H1 (cell line): Measurements from ENCODE around the gene IFNA13. TPM values are rescaled to one million over a fixed set of nuclear protein-coding genes. Genes with fewer than 3 reads are reported as not detected.

Experiments
- CTCF ChIA-PET: fragments of 300-600 bp; sonication (Branson Sonifier 250); formaldehyde crosslinking; loops from one replicate; lab custom pipeline; 2021; ENCODE audit not compliant: partially characterized antibody; lab: Charles Lee
- POLR2A ChIA-PET: fragments of 300-600 bp; sonication (Branson Sonifier 250); formaldehyde crosslinking; loops from one replicate; lab custom pipeline; 2021; ENCODE audit warnings: inconsistent platforms; ENCODE audit not compliant: partially characterized antibody; lab: Charles Lee
- DNase-seq, 2 experiments: peaks; one replicate each; pipeline versions ENCODE4 v3.0.0 to v3.0.0-alpha.2; 2010 to 2022; ENCODE audit warnings: low spot score in 2 of 2, low read depth in 1 of 2, mixed read lengths in 1 of 2
- FAIRE-seq: peaks from 2 replicates; lab custom pipeline; 2011; peaks lifted over from hg19 to GRCh38; lab: Jason Lieb, UNC
- H2AFZ ChIP-seq: 2 replicates; pipeline ENCODE4 v1.8.1; 2012; ENCODE audit warnings: low read length, inconsistent platforms
- H2AK5ac ChIP-seq: 2 replicates; pipeline ENCODE4 v1.6.1; 2013; ENCODE audit warnings: low read depth, low read length
- H2BK120ac ChIP-seq: replicated peaks from 2 replicates; pipeline ENCODE3; 2013; ENCODE audit warnings: low read depth, low read length, inconsistent platforms
- H2BK12ac ChIP-seq: 2 replicates; pipeline ENCODE4 v1.6.1; 2013; ENCODE audit warnings: low read depth, low read length
- H2BK15ac ChIP-seq: 2 replicates; pipeline ENCODE4 v1.6.1; 2013; ENCODE audit warnings: low read length
- H2BK20ac ChIP-seq: 2 replicates; pipeline ENCODE4 v1.6.1; 2013; ENCODE audit warnings: low read length
- H2BK5ac ChIP-seq: 2 replicates; pipeline ENCODE4 v1.6.1; 2013; ENCODE audit warnings: low read depth, low read length
- H3K14ac ChIP-seq: 2 replicates; pipeline ENCODE4 v1.6.1; 2013; ENCODE audit warnings: inconsistent platforms; ENCODE audit not compliant: insufficient read length
- H3K18ac ChIP-seq: 2 replicates; pipeline ENCODE4 v1.6.1; 2013; ENCODE audit warnings: low read length; ENCODE audit errors: extremely low read depth
- H3K23ac ChIP-seq: 2 replicates; pipeline ENCODE4 v1.6.1; 2013; ENCODE audit warnings: inconsistent platforms; ENCODE audit not compliant: insufficient read length
- H3K23me2 ChIP-seq: 2 replicates; pipeline ENCODE4 v1.6.1; 2013; ENCODE audit warnings: low read depth, low read length
- H3K27ac ChIP-seq: 2 replicates; pipeline ENCODE4 v1.6.1; 2011; ENCODE audit warnings: low read depth, low read length, inconsistent platforms
- H3K27me3 ChIP-seq, 4 experiments: replicated peaks in 1 of 4; 1 replicate in 1 of 4; 2 replicates in 3 of 4; pipeline versions ENCODE4 v1.6.1 to v1.8.1; 2011 to 2013; ENCODE audit warnings: low read length in 3 of 4, mild to moderate bottlenecking in 3 of 4, inconsistent platforms in 2 of 4, mixed read lengths in 2 of 4, moderate library complexity in 1 of 4; ENCODE audit not compliant: control insufficient read depth in 3 of 4, insufficient read depth in 3 of 4; ENCODE audit errors: extremely low read depth in 1 of 4
- H3K36me3 ChIP-seq, 4 experiments: 2 replicates each; pipeline versions ENCODE4 v1.6.1 to v1.8.1; 2011 to 2013; ENCODE audit warnings: mild to moderate bottlenecking in 4 of 4, low read length in 3 of 4, moderate library complexity in 2 of 4, control low read depth in 1 of 4, inconsistent platforms in 1 of 4; ENCODE audit not compliant: insufficient read depth in 4 of 4, control insufficient read depth in 2 of 4
- H3K4ac ChIP-seq: replicated peaks from 2 replicates; pipeline ENCODE3; 2013; ENCODE audit warnings: low read length, low read depth, mixed read lengths, inconsistent platforms; ENCODE audit not compliant: insufficient read length
- H3K4me1 ChIP-seq, 4 experiments: replicated peaks in 1 of 4; 1 replicate in 1 of 4; 2 replicates in 3 of 4; pipeline versions ENCODE4 v1.6.1 to v1.8.1; 2011 to 2013; ENCODE audit warnings: low read length in 3 of 4, inconsistent platforms in 2 of 4, mixed read lengths in 1 of 4; ENCODE audit not compliant: insufficient read depth in 4 of 4, control insufficient read depth in 3 of 4
- H3K4me2 ChIP-seq, 2 experiments: 2 replicates each; pipeline versions ENCODE4 v1.6.1 to v1.8.1; 2011 to 2013; ENCODE audit warnings: low read depth in 2 of 2, low read length in 2 of 2, control low read depth in 1 of 2, inconsistent platforms in 1 of 2, mild to moderate bottlenecking in 1 of 2; ENCODE audit not compliant: insufficient read depth in 1 of 2
- H3K4me3 ChIP-seq, 4 experiments: fragments of 200-600, 300-600 bp in 1 of 4; sonication (generic), shearing (Covaris generic), sonication (Bioruptor Twin) in 1 of 4; 2 replicates each; pipeline versions ENCODE4 v1.5.1 to v1.8.1; 2011 to 2016; ENCODE audit warnings: low read length in 4 of 4, low read depth in 3 of 4, control low read depth in 2 of 4, inconsistent platforms in 2 of 4, mild to moderate bottlenecking in 2 of 4, mixed read lengths in 1 of 4, moderate library complexity in 1 of 4; ENCODE audit not compliant: insufficient read depth in 2 of 4; ENCODE audit errors: extremely low read depth in 1 of 4
- H3K56ac ChIP-seq: replicated peaks from 2 replicates; pipeline ENCODE3; 2013; ENCODE audit warnings: low read depth, mild to moderate bottlenecking, mixed read lengths, low read length, inconsistent platforms; ENCODE audit not compliant: insufficient read length
- H3K79me1 ChIP-seq: 2 replicates; pipeline ENCODE4 v1.6.1; 2013; ENCODE audit warnings: low read depth, low read length, control low read depth
- H3K79me2 ChIP-seq, 2 experiments: 2 replicates each; pipeline versions ENCODE4 v1.6.1 to v1.8.1; 2012 to 2013; ENCODE audit warnings: low read length in 2 of 2, mild to moderate bottlenecking in 2 of 2, inconsistent platforms in 1 of 2; ENCODE audit not compliant: insufficient read depth in 2 of 2, control insufficient read depth in 1 of 2
- H3K9ac ChIP-seq, 4 experiments: replicated peaks in 1 of 4; 1 replicate in 1 of 4; 2 replicates in 3 of 4; pipeline versions ENCODE4 v1.6.1 to v1.8.1; 2011 to 2013; ENCODE audit warnings: low read depth in 3 of 4, low read length in 3 of 4, control low read depth in 2 of 4, mild to moderate bottlenecking in 2 of 4, moderate library complexity in 2 of 4, inconsistent platforms in 1 of 4; ENCODE audit errors: extremely low read depth in 1 of 4
- H3K9me3 ChIP-seq, 2 experiments: 2 replicates each; pipeline versions ENCODE4 v1.6.1 to v1.8.1; 2012 to 2013; ENCODE audit warnings: mild to moderate bottlenecking in 2 of 2, moderate library complexity in 2 of 2, control low read depth in 1 of 2, inconsistent platforms in 1 of 2, low read depth in 1 of 2, low read length in 1 of 2, mixed read lengths in 1 of 2; ENCODE audit not compliant: insufficient read depth in 2 of 2
- H4K20me1 ChIP-seq, 2 experiments: replicated peaks in 1 of 2; 2 replicates each; pipeline versions ENCODE3 to v1.8.1; 2011 to 2013; ENCODE audit warnings: inconsistent platforms in 2 of 2, low read length in 2 of 2, mild to moderate bottlenecking in 1 of 2; ENCODE audit not compliant: insufficient read depth in 2 of 2, control insufficient read depth in 1 of 2
- H4K5ac ChIP-seq: 2 replicates; pipeline ENCODE4 v1.6.1; 2013; ENCODE audit warnings: low read length, low read depth, mixed read lengths, inconsistent platforms; ENCODE audit not compliant: insufficient read length
- H4K8ac ChIP-seq: 2 replicates; pipeline ENCODE4 v1.8.0; 2013; ENCODE audit warnings: mild to moderate bottlenecking, moderate library complexity, low read length, inconsistent platforms; ENCODE audit not compliant: insufficient read depth; ENCODE audit errors: extremely low read depth
- H4K91ac ChIP-seq: replicated peaks from 2 replicates; pipeline ENCODE3; 2013; ENCODE audit warnings: low read length, mixed read lengths, inconsistent platforms; ENCODE audit not compliant: insufficient read length
- ASH2L ChIP-seq: fragments of 200-600, 300-600 bp; sonication (generic); IDR thresholded peaks from one replicate; pipeline ENCODE4 v1.7.1; 2017; ENCODE audit warnings: low read length
- CEBPB ChIP-seq: IDR thresholded peaks from 2 replicates; pipeline ENCODE4 v1.6.1; 2012; ENCODE audit warnings: low read depth, low read length
- EGR1 ChIP-seq: IDR thresholded peaks from 2 replicates; pipeline ENCODE4 v1.6.1; 2011; ENCODE audit warnings: low read depth, low read length, borderline replicate concordance
- EP300 ChIP-seq, 2 experiments: IDR thresholded peaks; 1 replicate in 1 of 2; 2 replicates in 1 of 2; pipeline ENCODE4 v1.6.1; 2011 to 2012; ENCODE audit warnings: low read depth in 2 of 2, low read length in 2 of 2, mild to moderate bottlenecking in 2 of 2, borderline replicate concordance in 1 of 2, inconsistent platforms in 1 of 2, moderate library complexity in 1 of 2
- FOSL1 ChIP-seq: IDR thresholded peaks from 2 replicates; pipeline ENCODE4 v1.6.1; 2011; ENCODE audit warnings: mild to moderate bottlenecking, low read depth, low read length, moderate library complexity; ENCODE audit not compliant: insufficient read depth
- GTF2F1 ChIP-seq: IDR thresholded peaks from 2 replicates; pipeline ENCODE4 v1.6.1; 2012; ENCODE audit warnings: low read depth, low read length, improper control_type of control experiment, borderline replicate concordance
- KDM5A ChIP-seq: fragments of 200-600 bp; IDR thresholded peaks from 2 replicates; pipeline ENCODE4 v1.7.1; 2012; ENCODE audit warnings: mild to moderate bottlenecking, low read length, inconsistent platforms, mixed read lengths
- MAFK ChIP-seq: IDR thresholded peaks from 2 replicates; pipeline ENCODE4 v1.6.1; 2012; ENCODE audit warnings: low read depth, mild to moderate bottlenecking, improper control_type of control experiment, low read length
- RAD21 ChIP-seq, 2 experiments: IDR thresholded peaks in 1 of 2; conservative IDR thresholded peaks in 1 of 2; 2 replicates each; pipeline ENCODE4 v1.6.1; 2011; ENCODE audit warnings: low read depth in 2 of 2, low read length in 2 of 2, improper control_type of control experiment in 1 of 2, inconsistent platforms in 1 of 2, mild to moderate bottlenecking in 1 of 2, moderate library complexity in 1 of 2
- RXRA ChIP-seq: IDR thresholded peaks from 2 replicates; pipeline ENCODE4 v1.6.1; 2011; ENCODE audit warnings: low read depth, mild to moderate bottlenecking, low read length, moderate library complexity; ENCODE audit not compliant: insufficient read depth
- WGBS, 2 experiments: shearing (Covaris generic) in 1 of 2; methylation state at CpG; one replicate each; pipeline versions ENCODE4 v1.1.6 to v1.1.7; 2013 to 2015; ENCODE audit warnings: low lambda C conversion rate in 2 of 2, mixed read lengths in 2 of 2, inconsistent platforms in 1 of 2, low coverage in 1 of 2, missing lambda C conversion rate in 1 of 2; ENCODE audit not compliant: insufficient replicate concordance in 2 of 2, insufficient coverage in 1 of 2, insufficient read length in 1 of 2; ENCODE audit errors: extremely low coverage in 1 of 2, missing lambda C conversion rate in 1 of 2; 5-methylcytosine and 5-hydroxymethylcytosine counted together
- polyA plus RNA-seq, 7 experiments: library from polyadenylated mRNA; depleted of rRNA in 3 of 7; stranded (reverse) in 5 of 7; unstranded in 2 of 7; fragments of >200 nt in 5 of 7; fragments of 200-250 nt in 2 of 7; gene quantifications; 1 replicate in 5 of 7; 2 replicates in 1 of 7; 4 replicates in 1 of 7; pipeline versions ENCODE4 v1.2.1 to v1.2.3, GENCODE V29; 2011 to 2013; ENCODE audit warnings: missing spikeins in 2 of 7, mixed read lengths in 2 of 7
- total RNA-seq: library from RNA; stranded (reverse); fragmentation: NEBNext Ultra II Directional; extraction: Animal tissue kit (Norgen Biotek cat#: 25700); gene quantifications from 2 replicates; pipeline ENCODE4 v1.2.1, GENCODE V29; 2021
- TF ChIP-seq, protein P1 (sequence below): IDR thresholded peaks from 2 replicates; pipeline ENCODE4 v1.6.1; 2011; ENCODE audit warnings: low read length, improper control_type of control experiment

IFNA13 gene
- total and polyA plus RNA-seq, 2 of the 8 experiments (the other 6 are each of a cell fraction or from before 2014, with no cell fraction given) = not detected

DNA sequence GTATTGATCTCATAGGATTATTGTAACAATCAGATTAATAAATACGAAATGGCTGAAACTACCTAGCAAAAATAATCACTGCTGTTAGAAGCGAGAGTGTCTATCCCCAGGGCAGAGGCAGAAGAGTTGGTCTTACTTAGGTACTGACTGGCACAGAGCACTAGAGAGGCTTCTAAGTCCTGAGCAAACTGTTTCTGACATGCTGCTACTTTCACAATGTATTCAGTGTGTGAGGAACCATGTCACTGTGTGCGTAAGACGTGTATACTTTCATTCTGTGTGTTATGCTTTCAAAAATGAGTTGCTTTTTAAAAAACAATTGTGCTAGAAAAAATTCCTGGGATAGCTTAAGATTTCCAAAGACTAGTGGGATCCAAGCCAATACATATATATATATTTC lies 27.1 kb downstream of the IFNA13 start:
- DNase-seq (no peak), FAIRE-seq (no peak)
- H4K5ac ChIP-seq = no peak overlapping the region
- H3K27me3 ChIP-seq = no peaks in the 10 kb centered on the region
- no peak overlapping the region for H2BK5ac ChIP-seq
- ChIA-PET POLR2A (no interaction called here), CTCF (interaction anchor here (0.7 to 3.1 kb wide), 7 partner anchors 15 to 62 kb away, joined by 3 to 13 read pairs (median 5); no protein-coding TSS in a partner anchor)
- H3K79me1 ChIP-seq = no peaks in the 10 kb centered on the region
- H3K79me2 ChIP-seq = no peaks in the 10 kb centered on the region
- H2BK12ac ChIP-seq = no peak overlapping the region
- no peak overlapping the region for H3K4me2 ChIP-seq
- H3K4me1 ChIP-seq = no peaks in the 10 kb centered on the region
- H3K23me2 ChIP-seq = no peaks in the 10 kb centered on the region
- no peaks in the 10 kb centered on the region for H3K9me3 ChIP-seq
- H2BK120ac ChIP-seq = no peak overlapping the region
- no peak overlapping the region for H3K4me3 ChIP-seq
- no peak overlapping the region for H4K91ac ChIP-seq
- no peak overlapping the region for H3K14ac ChIP-seq
- H3K9ac ChIP-seq = no peak overlapping the region
- WGBS, 2 experiments = 89% methylated on average over 4 of the region's 4 CpGs; no CpG with 5 or more reads in 1 of the 2 experiments
- no peak overlapping the region for H3K18ac ChIP-seq
- H4K8ac ChIP-seq = no peak overlapping the region
- no peak overlapping the region for H2BK15ac ChIP-seq
- no peak overlapping the region for H3K56ac ChIP-seq
- no peak for TF ChIP-seq CEBPB
- no peak for TF ChIP-seq ASH2L
- no peak for TF ChIP-seq MAFK
- TF ChIP-seq FOSL1 = no peak
- no peak for TF ChIP-seq RAD21 (IDR thresholded peaks at IDR 0.05 in 1 of 2, conservative IDR thresholded peaks at IDR 0.05 in 1 of 2; ENCODE audit: low read depth in 2 of 2, low read length in 2 of 2)
- TF ChIP-seq, protein P1, sequence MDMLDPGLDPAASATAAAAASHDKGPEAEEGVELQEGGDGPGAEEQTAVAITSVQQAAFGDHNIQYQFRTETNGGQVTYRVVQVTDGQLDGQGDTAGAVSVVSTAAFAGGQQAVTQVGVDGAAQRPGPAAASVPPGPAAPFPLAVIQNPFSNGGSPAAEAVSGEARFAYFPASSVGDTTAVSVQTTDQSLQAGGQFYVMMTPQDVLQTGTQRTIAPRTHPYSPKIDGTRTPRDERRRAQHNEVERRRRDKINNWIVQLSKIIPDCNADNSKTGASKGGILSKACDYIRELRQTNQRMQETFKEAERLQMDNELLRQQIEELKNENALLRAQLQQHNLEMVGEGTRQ = no peak
- no peak for TF ChIP-seq KDM5A
- no peak for TF ChIP-seq EGR1
- TF ChIP-seq GTF2F1 = no peak
- no peak for TF ChIP-seq EP300 (IDR thresholded peaks at IDR 0.05; ENCODE audit: borderline replicate concordance in 1 of 2, low read depth in 2 of 2, low read length in 2 of 2)
- no peak for TF ChIP-seq RXRA
- no peak overlapping the region for H3K4ac ChIP-seq
- no peak overlapping the region for H2AFZ ChIP-seq
- no peak overlapping the region for H3K23ac ChIP-seq
- no peak overlapping the region for H2AK5ac ChIP-seq
- no peaks in the 10 kb centered on the region for H4K20me1 ChIP-seq
- no peaks in the 10 kb centered on the region for H3K36me3 ChIP-seq
- H2BK20ac ChIP-seq = no peak overlapping the region
- H3K27ac ChIP-seq = no peak overlapping the region
